Esophagus (tissue), 2 donors: ENCODE results near the gene PMF1. TPM values are rescaled to one million over a fixed set of nuclear protein-coding genes. Genes with fewer than 3 reads are reported as not detected.

Experiments
- H3K27ac ChIP-seq, 2 donors: one replicate each; pipeline ENCODE4 v1.5.1; 2013; ENCODE audit warnings: low read depth in 2 of 2, mild to moderate bottlenecking in 2 of 2, inconsistent platforms in 1 of 2, low read length in 1 of 2, moderate library complexity in 1 of 2
- H3K27me3 ChIP-seq, 2 donors: one replicate each; pipeline ENCODE4 v1.6.1; 2013; ENCODE audit warnings: low read length in 2 of 2, control low read depth in 1 of 2, mild to moderate bottlenecking in 1 of 2; ENCODE audit not compliant: insufficient read depth in 2 of 2, control insufficient read depth in 1 of 2
- H3K36me3 ChIP-seq, 2 donors: one replicate each; pipeline ENCODE4 v1.6.1; 2013; ENCODE audit warnings: low read length in 1 of 2; ENCODE audit not compliant: control insufficient read depth in 2 of 2, insufficient read depth in 2 of 2
- H3K4me1 ChIP-seq, 2 donors: one replicate each; pipeline ENCODE4 v1.6.1; 2013; ENCODE audit warnings: low read length in 1 of 2; ENCODE audit not compliant: control insufficient read depth in 2 of 2, insufficient read depth in 2 of 2
- H3K4me3 ChIP-seq, 2 donors: one replicate each; pipeline ENCODE4 v1.5.1; 2013; ENCODE audit warnings: low read length in 2 of 2, mild to moderate bottlenecking in 2 of 2, low read depth in 1 of 2, moderate library complexity in 1 of 2
- H3K9me3 ChIP-seq, 2 donors: one replicate each; pipeline ENCODE4 v1.6.1; 2013; ENCODE audit warnings: mild to moderate bottlenecking in 2 of 2, low read depth in 1 of 2, low read length in 1 of 2, moderate library complexity in 1 of 2; ENCODE audit not compliant: control insufficient read depth in 2 of 2, insufficient read depth in 1 of 2
- WGBS, 2 donors: extraction: QIAGEN DNeasy Blood & Tissue Kit; methylation state at CpG; one replicate each; pipeline ENCODE4 v1.1.7; 2013; 5-methylcytosine and 5-hydroxymethylcytosine counted together
- polyA plus RNA-seq, 2 donors: library from polyadenylated mRNA; stranded (reverse); fragments of 200-250 nt; gene quantifications; one replicate each; pipeline ENCODE4 v1.2.3, GENCODE V29; 2013
- donor health status: healthy with polysubstance abuse.
- donor health status: Bipolar disorder and iron deficiency.

The PMF1 gene
- polyA plus RNA-seq, 2 donors: 67.2 to 69.0 TPM

DNA sequence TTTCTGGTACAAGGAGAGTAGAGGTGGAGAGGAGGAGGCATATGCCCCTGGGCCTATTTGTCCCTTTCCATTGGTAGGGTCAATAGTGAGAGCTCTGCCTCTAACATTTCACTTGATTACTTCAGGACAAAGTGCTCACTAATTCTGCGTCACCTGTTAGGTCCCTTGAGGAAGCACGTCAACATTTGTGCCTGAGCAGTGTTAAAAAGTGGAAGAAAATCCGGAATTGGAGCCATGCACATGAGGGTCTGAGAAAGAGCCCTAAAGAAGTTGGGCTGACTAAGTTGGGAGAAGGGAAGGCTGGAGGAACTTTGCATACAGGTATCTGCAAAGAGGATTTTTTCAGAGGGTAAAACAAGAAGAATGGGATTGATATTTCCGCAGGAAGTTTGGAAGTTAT, 17.0 kb upstream of the PMF1 start:
- 67 to 74% methylated on average over 4 of the region's 4 CpGs for WGBS, 2 donors
- H3K27ac ChIP-seq: no peak overlapping the region
- no peaks in the 10 kb centered on the region for H3K27me3 ChIP-seq
- peaks cover 0 to 3% of the 10 kb centered on the region in 2 donors for H3K4me1 ChIP-seq
- no peaks in the 10 kb centered on the region for H3K9me3 ChIP-seq
- peaks cover 0 to 20% of the 10 kb centered on the region in 2 donors for H3K36me3 ChIP-seq
- H3K4me3 ChIP-seq: no peak overlapping the region

GRCh38 chr1:156196445-156196844, 16.4 kb upstream of the PMF1 start:
- Histone ChIP-seq H3K27ac (no peak overlapping the region), H3K27me3 (no peaks in the 10 kb centered on the region), H3K4me3 (no peak overlapping the region), H3K4me1 (peaks cover 0 to 3% of the 10 kb centered on the region in 2 donors), H3K36me3 (peaks cover 0 to 23% of the 10 kb centered on the region in 2 donors), H3K9me3 (no peaks in the 10 kb centered on the region)
- 70 to 78% methylated on average over 2 of the region's 2 CpGs for WGBS, 2 donors

GRCh38 chr1:156198831-156199349, 13.9 kb upstream of the PMF1 start:
- H3K4me1 ChIP-seq: peaks cover 0 to 3% of the 10 kb centered on the region in 2 donors
- H3K9me3 ChIP-seq: no peaks in the 10 kb centered on the region
- no peak overlapping the region for H3K4me3 ChIP-seq
- no peak overlapping the region for H3K27ac ChIP-seq
- peaks cover 0 to 29% of the 10 kb centered on the region in 2 donors for H3K36me3 ChIP-seq
- no peaks in the 10 kb centered on the region for H3K27me3 ChIP-seq
- 68 to 74% methylated on average over 5 of the region's 5 CpGs for WGBS, 2 donors

DNA sequence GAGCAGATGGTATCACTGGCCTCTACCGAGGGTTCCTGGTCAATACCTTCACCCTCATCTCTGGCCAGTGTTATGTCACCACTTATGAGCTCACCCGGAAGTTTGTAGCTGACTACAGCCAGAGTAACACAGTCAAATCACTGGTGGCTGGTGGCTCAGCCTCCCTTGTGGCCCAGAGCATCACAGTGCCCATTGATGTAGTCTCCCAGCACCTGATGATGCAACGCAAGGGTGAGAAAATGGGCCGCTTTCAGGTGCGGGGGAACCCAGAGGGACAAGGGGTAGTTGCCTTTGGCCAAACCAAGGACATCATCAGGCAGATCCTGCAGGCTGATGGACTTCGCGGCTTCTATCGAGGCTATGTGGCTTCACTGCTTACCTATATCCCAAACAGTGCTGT, 12.8 kb upstream of the PMF1 start:
- Histone ChIP-seq H3K27ac (no peak overlapping the region), H3K4me1 (no peaks in the 10 kb centered on the region), H3K4me3 (no peak overlapping the region), H3K9me3 (no peaks in the 10 kb centered on the region), H3K36me3 (peaks cover 0 to 29% of the 10 kb centered on the region in 2 donors), H3K27me3 (no peaks in the 10 kb centered on the region)
- 91 to 94% methylated on average over 8 of the region's 8 CpGs for WGBS, 2 donors

DNA sequence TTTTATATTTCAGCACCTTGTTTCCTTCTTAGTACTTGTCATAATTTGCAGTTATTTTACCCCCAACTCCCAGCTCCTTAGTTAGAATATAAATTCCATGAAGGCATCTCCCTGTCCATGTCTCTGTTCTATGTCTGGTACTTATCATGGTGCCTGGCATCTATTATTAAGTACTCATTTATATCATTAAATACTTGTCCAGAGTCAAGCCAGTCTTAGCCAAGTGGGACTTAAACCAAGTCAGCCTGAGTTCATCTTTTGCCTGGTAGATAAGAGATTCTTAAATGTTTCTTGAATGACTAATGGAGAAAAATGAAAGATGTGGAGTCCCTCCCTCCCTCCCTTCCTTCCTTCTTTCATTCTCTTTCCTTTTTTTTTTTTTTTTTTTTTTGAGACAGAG, 9.5 kb upstream of the PMF1 start:
- Histone ChIP-seq H3K36me3 (peaks cover 3 to 30% of the 10 kb centered on the region in 2 donors), H3K4me1 (no peaks in the 10 kb centered on the region), H3K27me3 (no peaks in the 10 kb centered on the region), H3K27ac (no peak overlapping the region), H3K4me3 (no peak overlapping the region), H3K9me3 (no peaks in the 10 kb centered on the region)

DNA sequence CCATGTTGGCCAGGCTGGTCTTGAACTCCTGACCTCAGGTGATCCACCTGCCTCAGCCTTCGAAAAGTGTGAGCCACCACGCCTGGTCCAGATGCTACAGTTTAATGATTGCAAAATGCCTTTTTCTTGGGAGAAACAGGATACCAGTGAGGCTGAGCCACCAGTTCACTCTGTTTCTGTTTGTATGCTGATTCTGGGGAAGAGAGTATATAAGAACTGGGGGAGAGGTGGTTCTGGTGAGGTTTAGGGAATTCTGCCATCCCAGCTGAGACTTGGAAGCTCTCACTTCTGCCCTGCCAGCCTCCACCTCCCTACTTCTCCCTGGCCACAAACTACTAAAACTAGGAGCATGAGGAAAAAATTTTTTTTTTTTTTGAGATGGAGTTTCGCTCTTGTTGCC, 8.1 kb upstream of the PMF1 start:
- H3K4me1 ChIP-seq: no peaks in the 10 kb centered on the region
- H3K36me3 ChIP-seq: peaks cover 6 to 25% of the 10 kb centered on the region in 2 donors
- no peak overlapping the region for H3K27ac ChIP-seq
- H3K4me3 ChIP-seq: no peak overlapping the region
- H3K27me3 ChIP-seq: no peaks in the 10 kb centered on the region
- 90 to 95% methylated on average over 3 of the region's 3 CpGs for WGBS, 2 donors
- no peaks in the 10 kb centered on the region for H3K9me3 ChIP-seq

GRCh38 chr1:156211243-156211642, 1.6 kb upstream of the PMF1 start:
- H3K9me3 ChIP-seq: no peaks in the 10 kb centered on the region
- H3K4me1 ChIP-seq: peaks cover 0 to 4% of the 10 kb centered on the region in 2 donors
- 94 to 97% methylated on average over 3 of the region's 3 CpGs for WGBS, 2 donors
- H3K4me3 ChIP-seq: no peak overlapping the region
- no peak overlapping the region for H3K27ac ChIP-seq
- peaks cover 3 to 17% of the 10 kb centered on the region in 2 donors for H3K36me3 ChIP-seq
- H3K27me3 ChIP-seq: no peaks in the 10 kb centered on the region

- Histone ChIP-seq H3K4me3 (peak overlapping the region in 1 of 2 donors; percentile 68), H3K4me1 (peaks cover 0 to 4% of the 10 kb centered on the region in 2 donors), H3K27me3 (no peaks in the 10 kb centered on the region), H3K27ac (peak overlapping the region; percentile 26 to 99), H3K36me3 (peaks cover 3 to 17% of the 10 kb centered on the region in 2 donors), H3K9me3 (no peaks in the 10 kb centered on the region)
- 82 to 83% methylated on average over 9 of the region's 9 CpGs for WGBS, 2 donors
Observed at GRCh38 chr1:156212130-156212529, 677 bp upstream of the PMF1 start.

DNA sequence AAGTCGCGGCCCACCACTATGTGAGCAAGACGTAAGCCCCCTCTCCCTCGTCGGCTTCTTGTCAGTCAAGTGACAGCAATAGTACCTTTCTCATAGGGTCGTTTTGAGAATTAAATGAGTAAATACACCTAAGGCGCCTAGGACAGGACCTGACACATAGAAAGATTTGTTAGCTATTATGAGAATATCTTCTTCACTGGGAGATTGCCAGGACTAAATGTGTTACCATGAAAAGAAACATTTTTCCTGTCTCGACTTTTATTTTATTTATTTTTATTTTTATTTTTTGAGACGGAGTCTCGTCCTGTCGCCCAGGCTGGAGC, 798 bp downstream of the PMF1 start:
- Histone ChIP-seq H3K4me3 (peak overlapping the region; percentile 68 to 71), H3K27ac (peak overlapping the region; percentile 92 to 99), H3K36me3 (peaks cover under 1 to 12% of the 10 kb centered on the region in 2 donors), H3K9me3 (no peaks in the 10 kb centered on the region), H3K27me3 (no peaks in the 10 kb centered on the region), H3K4me1 (peaks cover 0 to 6% of the 10 kb centered on the region in 2 donors)
- 11% methylated on average over 11 of the region's 11 CpGs for WGBS, 2 donors

GRCh38 chr1:156214024-156214748, 1.4 kb downstream of the PMF1 start:
- H3K27me3 ChIP-seq: no peaks in the 10 kb centered on the region
- peaks cover 0 to 10% of the 10 kb centered on the region in 2 donors for H3K36me3 ChIP-seq
- WGBS, 2 donors: 64% methylated on average over 16 of the region's 16 CpGs
- H3K9me3 ChIP-seq: no peaks in the 10 kb centered on the region
- H3K27ac ChIP-seq: peak overlapping the region; percentile 77 to 92
- peak overlapping the region in 1 of 2 donors; percentile 68 for H3K4me3 ChIP-seq
- H3K4me1 ChIP-seq: peaks cover 0 to 6% of the 10 kb centered on the region in 2 donors
